Daoy (cell line): Measurements from ENCODE around the gene VGLL2. TPM values are rescaled to one million over a fixed set of nuclear protein-coding genes. Genes with fewer than 3 reads are reported as not detected.

Experiments
- DNase-seq: peaks from one replicate; pipeline ENCODE4 v3.0.0-alpha.2; 2015; ENCODE audit warnings: low read depth
- total RNA-seq: library from RNA; depleted of rRNA; stranded (reverse); fragments of >200 nt; shearing (Covaris generic); gene quantifications from 2 replicates; pipeline ENCODE4 v1.2.3, GENCODE V29; 2014; rRNA removed

VGLL2 gene, protein sequence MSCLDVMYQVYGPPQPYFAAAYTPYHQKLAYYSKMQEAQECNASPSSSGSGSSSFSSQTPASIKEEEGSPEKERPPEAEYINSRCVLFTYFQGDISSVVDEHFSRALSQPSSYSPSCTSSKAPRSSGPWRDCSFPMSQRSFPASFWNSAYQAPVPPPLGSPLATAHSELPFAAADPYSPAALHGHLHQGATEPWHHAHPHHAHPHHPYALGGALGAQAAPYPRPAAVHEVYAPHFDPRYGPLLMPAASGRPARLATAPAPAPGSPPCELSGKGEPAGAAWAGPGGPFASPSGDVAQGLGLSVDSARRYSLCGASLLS
- not detected in 2 replicates for total RNA-seq

DNA sequence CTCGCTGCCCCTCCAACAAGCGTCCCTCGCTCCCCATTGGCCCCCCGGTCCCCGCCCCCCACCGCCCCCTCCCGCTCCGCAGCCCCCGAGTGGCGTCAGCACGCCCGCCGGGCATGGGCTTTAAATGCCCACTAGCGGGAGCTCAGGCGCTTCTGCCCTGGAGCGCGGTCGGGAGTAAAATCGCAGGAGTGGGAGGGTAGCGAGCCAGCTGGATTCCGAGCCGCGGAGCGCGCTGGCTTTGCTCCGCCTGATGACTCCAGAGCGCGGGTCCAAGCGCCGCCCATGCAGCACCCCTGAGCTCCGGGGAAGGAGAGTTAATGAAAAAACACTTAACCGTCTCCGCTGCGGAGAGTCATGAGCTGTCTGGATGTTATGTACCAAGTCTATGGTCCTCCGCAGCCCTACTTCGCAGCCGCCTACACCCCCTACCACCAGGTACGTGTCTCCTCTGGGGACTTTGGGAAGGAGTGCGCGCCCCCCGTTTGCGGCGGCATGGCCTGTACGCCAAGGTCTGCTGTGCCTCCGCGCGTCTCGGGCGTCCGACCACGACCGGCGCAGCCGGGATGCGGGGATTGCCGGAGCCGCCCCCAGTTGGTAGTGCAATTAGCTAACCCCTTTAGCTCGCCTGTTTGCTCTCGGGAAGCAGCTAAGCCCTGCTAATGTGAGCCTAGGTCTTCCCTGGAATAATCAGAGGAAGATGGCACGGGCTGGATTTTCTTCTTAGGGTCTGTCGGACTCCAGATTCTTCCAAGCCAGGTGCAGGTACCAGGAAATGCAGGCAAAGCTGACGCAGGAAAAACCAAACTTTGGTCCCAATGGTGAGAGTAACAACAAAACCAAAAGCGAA, at the start of gene VGLL2:
Gene VGLL2, plus strand, starts transcription at position 149 of the 847 bp plus-strand sequence. Its CDS starts 206 bp downstream, at position 355.
- DNase-seq = peak; percentile 78

DNA sequence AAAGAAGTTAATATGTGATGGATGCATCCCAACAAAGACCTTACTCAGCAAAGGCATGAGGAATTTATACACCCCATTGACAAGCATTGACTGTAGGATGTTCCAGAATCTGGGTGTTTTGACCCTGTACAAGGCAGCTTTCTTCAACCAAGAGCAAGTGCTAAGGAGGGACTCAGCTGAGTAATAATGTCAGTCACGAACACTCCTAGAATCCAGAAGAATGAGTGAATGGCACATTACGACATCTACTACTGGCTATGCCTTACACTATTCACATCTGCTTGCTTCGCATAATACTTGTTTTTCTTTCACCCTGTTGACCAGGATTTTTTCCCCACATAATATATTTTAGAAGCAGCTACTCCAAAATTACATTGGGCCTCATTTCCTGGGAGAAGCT, 42.5 kb upstream of the VGLL2 start:
- DNase-seq = no peak

DNA sequence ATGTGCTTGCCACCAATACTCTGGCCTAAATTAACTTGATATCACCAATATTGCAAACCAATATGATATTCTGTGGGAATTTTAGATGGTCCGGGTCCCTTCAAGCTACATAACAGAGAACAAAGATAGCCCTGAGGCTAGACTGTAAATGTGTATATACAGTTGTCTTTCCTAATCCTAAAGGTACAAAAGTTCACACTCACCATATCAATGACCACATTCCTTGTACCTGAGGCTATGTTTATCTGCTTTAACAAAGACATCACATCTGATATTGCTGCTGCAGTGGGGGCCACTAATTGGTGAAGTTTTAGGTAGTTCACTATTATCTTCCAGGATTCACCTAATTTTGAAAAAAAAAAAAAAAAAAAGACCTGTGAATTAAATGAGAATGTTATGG, 38.6 kb upstream of the VGLL2 start:
- no peak for DNase-seq

DNA sequence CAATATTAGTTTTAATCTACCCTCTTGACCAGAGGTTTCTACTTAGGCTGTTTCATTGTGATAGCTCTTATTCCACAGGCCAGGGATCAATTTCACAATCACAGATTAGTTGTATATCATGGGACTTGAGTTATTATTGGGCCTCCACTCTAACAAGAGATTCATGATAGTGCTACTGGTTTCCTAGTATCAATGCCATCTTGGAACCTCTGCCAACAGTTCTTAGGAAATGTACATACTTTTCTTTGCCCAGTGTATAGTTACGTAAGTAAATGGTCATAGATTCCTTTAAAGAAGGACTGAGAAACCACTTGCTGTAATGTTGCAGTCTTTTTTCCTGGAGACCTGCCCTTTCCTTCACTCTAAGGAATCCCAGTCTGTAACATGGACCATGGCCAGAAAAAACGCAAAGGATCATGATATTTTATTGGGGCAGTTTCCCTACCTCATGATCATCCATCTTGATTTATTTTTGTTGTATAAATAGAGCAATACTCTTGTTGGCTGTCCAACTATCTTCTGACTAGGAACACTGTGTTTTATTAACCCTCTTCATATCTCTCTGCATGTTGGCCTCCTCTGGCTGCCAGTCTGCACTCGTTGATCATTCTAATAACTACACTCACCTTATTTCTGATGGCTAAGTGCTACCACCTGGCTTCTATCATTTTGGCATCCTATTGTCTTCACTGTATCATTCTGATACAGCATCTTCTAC, 38.0 kb upstream of the VGLL2 start:
- no peak for DNase-seq

DNA sequence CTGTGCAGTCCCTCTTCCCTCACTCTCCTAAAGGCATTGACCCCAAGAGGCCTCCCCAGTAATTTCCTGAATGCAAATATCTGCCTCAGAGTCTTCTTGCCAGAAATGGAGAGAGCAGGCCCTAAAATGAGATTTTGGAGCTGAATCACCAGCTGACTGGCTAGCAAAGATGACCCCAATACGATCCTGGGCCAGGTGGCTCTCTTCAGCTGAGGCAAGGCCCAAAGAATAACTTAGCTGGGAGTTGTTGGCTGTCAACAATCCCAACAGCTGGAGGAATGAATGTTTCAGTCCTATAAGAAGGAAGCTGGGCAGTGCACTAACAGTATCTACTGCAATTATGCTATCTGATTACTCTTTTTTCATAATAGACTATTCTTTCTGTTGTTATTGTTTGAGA, 37.2 kb upstream of the VGLL2 start:
- no peak for DNase-seq

DNA sequence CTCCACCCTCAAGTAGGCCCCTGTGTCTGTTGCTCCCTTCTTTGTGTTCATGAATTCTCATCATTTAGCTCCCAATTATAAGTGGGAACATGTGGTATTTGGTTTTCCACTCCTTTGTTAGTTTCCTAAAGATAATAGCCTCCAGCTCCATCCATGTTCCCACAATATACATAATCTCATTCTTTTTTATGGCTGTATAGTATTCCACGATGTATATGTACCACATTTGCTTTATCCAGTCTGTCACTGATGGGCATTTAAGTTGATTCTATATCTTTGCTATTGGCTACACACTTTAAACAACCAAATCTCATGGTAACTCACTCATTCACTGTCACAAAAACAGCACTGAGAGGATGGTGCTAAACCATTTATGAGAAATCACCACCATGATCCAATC, 35.5 kb upstream of the VGLL2 start:
- DNase-seq = no peak

DNA sequence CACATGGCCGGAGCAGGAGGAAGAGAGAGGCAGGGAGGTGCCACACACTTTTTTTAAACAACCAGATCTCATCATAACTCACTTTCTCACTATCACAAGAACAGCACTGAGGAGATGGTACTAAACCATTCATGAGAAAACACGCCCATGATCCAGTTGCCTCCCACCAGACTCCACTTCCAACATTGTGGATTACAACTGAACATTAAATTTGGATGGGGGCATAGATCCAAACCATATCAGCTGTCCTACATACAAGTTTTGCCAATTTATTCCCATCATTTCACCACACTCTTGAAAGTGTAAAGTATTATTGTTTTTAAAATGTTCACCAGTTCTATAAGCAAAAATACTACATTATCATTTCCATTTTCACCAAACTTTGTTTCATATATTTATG, 33.9 kb upstream of the VGLL2 start:
- DNase-seq = no peak

DNA sequence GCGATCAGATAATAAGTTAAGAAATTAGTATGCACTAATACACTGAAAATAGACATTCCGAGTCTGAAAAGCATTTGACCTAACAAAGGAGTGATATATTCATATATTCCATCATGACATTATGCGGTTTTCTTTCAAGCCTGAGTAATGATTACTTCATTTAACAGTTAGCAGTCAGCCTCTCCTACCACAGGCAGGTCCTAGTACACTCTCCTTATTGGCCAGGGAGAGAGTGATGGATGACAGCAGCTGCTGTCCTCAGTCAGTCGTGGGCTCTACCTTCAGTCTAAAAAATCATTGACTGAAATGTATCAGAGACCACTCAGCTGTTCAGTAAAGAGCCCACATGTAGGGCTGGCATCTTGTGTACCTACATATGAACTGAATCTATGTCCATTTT, 33.2 kb upstream of the VGLL2 start:
- peak; percentile 9 for DNase-seq

DNA sequence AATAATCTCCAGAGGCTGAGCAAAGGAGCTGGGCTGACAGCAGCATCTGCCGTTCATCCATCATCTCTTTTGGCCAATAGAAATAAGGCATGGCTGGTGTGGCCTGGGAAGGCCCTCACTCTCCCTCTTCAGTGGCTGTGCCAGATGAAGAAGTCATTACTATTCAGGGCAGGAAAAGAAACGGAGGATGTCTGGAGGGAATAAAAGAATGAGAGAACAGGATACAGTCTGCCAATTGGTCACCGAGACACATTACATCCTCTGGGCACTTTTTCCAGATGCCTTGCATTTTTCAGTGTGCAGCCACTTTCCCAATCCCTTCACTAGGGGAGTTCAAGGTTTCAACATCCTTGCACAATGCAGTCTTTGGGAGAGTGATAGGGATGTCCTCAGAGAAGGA, 32.2 kb upstream of the VGLL2 start:
- DNase-seq = no peak

DNA sequence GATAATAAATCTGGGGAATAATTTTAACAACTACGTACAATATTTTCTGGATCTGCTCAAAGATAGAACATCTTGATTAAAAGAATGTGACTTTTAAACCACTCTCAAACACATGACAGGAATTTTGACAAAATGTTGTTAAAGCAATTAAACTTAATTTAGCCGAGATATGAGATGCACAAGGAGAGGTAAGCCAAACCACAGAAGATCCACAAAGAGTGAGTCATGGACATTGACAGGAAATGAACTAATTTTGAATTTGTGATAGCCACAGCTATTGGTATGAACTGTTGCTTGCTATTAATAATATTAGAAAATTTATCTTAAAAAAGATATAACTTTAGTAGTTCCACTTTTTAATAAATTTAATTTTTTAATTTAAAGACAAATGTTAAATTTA, 27.8 kb upstream of the VGLL2 start:
- DNase-seq = peak; percentile 54

DNA sequence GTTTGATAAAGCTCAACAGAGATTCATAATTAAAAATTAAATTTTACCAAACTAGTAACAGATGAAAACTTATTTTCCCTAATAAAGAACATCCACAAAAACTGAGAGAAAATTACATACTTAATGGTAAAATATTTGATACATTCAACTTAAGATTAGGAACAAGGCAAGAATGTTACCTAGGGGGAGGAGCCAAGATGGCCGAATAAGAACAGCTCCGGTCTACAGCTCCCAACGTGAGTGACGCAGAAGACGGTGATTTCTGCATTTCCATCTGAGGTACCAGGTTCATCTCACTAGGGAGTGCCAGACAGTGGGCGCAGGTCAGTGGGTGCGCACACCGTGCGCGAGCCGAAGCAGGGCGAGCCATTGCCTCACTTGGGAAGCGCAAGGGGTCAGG, 20.8 kb upstream of the VGLL2 start:
- peak; percentile 11 for DNase-seq

DNA sequence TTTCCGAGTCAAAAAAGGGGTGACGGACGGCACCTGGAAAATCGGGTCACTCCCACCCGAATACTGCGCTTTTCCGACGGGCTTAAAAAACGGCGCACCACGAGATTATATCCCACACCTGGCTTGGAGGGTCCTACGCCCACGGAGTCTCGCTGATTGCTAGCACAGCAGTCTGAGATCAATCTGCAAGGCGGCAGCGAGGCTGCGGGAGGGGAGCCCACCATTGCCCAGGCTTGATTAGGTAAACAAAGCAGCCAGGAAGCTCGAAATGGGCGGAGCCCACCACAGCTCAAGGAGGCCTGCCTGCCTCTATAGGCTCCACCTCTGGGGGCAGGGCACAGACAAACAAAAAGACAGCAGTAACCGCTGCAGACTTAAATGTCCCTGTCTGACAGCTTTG, 20.4 kb upstream of the VGLL2 start:
- peak; percentile 35 for DNase-seq

DNA sequence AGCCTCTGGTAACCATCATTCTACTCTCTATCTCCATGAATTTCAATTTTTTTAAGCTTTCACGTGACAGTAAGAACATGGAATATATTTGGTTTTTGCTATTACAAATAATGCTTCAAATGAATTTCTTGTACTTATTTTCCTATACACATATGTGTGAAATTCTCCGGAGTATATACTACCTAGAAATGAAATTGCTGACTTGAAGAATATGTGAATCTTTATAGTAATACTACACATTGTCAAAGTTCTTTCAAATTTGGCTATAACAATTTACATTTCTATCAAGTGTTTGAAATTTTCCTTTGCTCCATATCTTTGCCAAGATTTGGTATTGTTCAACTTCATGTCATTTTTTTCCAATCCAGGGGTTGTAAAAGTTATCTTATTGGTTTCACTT, 11.6 kb upstream of the VGLL2 start:
- DNase-seq = no peak

DNA sequence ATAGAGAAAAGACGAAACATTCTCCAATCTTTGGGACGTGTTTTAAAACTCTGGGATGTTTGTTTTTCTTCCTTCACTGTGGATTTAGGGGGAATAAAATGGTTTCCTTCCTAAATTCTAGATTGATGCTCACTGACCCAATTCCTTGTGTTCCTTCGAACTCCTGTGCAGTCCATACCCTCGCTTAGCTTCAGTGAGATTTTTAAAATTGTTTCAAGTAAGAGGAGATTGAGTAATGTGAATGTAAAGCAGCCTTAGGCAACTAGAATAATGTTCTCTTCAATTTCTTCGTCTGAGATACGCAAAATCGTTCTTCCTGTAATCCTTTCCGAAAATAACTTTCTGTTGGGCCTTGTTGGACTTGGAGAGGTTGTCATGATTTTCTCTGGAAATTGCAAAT, 2.6 kb upstream of the VGLL2 start:
- no peak for DNase-seq

DNA sequence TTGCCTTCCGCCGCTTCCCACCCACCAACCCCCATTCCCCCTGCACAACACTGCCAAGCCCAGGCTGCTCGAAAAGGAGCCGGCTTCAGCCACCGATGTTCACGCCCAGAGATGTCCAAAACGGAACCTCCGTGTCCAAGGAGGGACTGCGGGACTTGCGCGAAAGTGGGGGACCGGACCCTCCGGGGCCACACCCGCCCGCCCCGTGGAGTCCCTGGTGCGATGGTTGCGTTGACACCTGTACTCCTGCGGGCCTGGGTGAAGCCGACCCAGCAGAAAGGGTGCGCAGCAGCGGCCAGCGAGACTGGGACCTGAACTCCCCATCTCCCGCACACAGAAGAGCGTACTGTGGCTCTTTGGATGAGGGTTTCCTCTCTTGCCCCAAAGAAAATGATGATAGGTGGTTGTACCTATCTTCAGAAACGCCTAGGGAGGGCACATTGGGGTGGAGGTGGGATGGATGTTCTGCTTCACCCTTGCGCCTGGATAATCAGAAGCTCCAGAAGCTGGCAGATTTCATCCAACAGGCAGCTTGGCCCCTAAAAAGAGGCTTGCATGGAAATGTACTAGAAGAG, 1.9 kb upstream of the VGLL2 start:
- no peak for DNase-seq

DNA sequence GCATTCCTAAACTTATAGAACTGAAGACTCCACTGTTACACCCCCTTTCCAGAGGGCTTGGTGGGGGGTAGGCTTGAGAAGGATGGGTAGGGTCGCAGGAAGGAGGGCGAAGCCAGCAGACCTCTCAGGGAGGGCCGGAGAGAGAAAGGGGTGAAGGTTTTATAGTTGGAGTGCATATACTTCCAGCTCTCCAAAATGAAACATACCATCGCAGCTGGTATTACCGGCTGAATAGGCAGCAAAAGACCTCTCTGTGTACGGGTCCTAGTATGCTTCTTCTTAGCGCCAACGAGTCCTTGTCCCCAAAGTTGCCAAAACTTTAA, 1.0 kb upstream of the VGLL2 start:
- no peak for DNase-seq

DNA sequence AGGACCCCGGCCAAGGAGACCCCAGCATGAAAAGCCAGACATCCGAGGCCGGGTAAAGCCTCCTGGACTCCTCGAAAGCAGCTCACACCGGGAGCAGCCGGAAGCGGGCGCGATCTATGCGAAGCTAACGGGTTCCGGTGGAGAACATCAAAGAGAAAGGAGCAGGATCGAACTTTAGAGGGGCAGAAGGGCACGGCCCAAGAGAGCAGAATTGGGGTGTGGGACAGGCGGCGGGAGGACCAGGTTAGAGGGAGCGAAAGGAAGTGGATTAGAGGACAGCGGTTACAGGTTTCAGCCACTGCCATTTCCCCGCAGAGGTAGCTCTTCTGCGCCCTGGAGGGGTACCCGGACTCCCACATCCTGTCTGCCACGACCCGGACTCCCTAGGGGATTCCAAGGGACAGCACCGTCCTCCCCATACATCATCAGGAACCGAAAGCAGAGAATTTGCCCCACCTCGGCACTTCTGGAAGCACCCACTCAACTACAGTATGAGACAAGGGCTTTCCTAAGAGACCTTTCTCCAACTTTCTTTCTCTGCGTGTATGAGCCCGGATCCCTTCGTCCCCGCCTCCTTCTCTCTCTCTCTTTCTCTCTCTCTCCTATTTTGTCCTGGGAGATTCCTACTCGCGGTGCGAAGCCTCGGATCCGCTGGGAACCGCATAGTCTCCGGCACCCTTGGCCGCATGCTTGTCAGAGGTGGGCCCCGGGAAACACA, 507 bp upstream of the VGLL2 start:
- peak; percentile 19 for DNase-seq

DNA sequence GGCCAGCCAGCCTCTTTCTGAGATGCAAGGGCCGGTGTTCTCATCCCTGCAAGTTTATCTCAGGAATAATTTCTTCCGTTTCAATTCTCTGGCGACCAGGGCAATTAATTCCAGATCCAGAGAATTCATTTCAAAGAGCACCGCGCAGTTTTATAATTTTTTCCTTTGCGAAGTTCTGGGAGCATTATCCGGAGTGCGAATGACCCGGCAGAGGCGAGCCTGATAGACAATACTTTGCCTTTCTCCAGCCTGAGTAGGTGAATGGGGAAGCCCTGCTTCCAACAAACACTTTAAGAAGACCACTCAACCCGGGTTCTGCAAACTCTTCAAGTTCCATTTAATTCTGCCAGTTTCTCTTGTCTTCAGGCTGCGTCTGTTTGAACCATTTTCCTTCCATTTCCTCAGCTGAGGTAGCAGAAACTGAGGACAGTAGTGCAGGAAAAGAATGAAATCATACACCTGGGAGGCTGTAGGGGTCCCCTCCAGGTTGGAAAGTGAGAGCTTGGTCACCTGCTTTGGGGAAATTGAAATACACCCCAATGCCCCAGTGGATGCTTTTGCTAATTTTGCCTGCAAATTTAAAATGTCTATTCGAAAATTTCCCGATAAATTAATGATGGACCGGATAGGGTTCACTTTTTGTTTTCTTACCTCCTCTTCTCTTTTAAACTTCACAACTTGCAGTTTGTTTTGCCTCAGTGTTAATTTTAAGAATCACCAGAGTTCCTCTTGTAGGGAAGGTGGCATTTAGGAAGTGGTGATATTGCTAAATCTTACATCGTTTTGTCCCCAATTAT, 1.1 kb downstream of the VGLL2 start:
- no peak for DNase-seq

DNA sequence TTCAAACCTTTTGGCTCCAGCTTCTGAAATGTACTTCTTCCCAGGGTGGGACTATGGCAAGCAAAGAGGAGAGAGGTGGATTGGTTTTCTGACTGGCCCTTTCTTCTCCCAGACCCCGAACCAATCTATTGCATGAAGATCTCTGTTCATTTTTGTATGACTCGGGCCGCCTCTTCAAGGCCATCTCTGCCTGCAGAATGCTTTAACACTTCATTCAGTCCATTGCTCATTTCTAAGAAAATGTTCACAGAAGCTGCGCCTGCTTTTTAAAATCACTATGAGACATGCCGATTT, 1.6 kb downstream of the VGLL2 start:
- DNase-seq = no peak

DNA sequence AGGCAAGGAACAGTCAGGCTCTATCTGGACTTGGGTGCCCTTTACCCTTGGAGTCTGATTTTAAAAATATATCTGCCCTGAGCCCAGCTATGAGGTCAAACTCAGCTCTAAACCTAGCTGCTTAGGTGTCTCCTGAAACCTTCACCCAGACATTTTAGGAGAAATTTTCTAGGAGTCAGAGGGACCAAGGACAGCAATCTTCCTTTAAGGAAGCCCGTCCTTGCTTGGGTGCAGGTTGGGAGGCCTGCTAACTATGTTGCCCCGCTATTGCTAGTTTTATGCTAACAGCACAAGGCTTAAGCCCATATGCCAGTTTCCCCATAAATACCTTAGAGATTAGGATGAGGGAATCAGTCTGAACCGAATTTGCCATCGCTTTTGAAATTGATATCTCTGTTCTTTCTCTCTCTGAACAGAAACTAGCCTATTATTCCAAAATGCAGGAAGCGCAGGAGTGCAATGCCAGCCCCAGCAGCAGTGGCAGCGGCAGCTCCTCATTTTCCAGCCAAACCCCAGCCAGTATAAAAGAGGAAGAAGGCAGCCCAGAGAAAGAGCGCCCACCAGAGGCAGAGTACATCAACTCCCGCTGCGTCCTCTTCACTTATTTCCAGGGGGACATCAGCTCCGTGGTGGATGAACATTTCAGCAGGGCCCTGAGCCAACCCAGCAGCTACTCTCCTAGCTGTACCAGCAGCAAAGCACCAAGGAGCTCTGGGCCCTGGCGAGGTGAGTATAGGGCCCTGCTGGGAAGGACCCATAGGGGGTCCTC, 2.6 kb downstream of the VGLL2 start:
- peak; percentile 30 for DNase-seq
